Raji (cell line): Measurements from ENCODE around the gene KANK4.

Source experiments
- POLR2A ChIP-seq: IDR thresholded peaks from 2 replicates; pipeline ENCODE4 v1.6.1; 2011; ENCODE audit warnings: low read depth, low read length, control low read depth; ENCODE audit not compliant: insufficient read depth

The KANK4 gene

GRCh38 chr1:62271948-62272728 lies 47.1 kb downstream of the KANK4 start:
- no peak for TF ChIP-seq POLR2A

GRCh38 chr1:62271134-62271533 lies 48.1 kb downstream of the KANK4 start:
- TF ChIP-seq POLR2A, result no peak

- TF ChIP-seq POLR2A, result no peak
These were observed 49.3 kb downstream of the KANK4 start for GRCh38 chr1:62269851-62270495.

GRCh38 chr1:62269439-62269838 lies 49.8 kb downstream of the KANK4 start:
- TF ChIP-seq POLR2A, result no peak

GRCh38 chr1:62268315-62268714 lies 50.9 kb downstream of the KANK4 start:
- TF ChIP-seq POLR2A, result no peak

- no peak for TF ChIP-seq POLR2A
These were observed 53.0 kb downstream of the KANK4 start for GRCh38 chr1:62265956-62266935.

- no peak for TF ChIP-seq POLR2A
These were observed 55.4 kb downstream of the KANK4 start for GRCh38 chr1:62263814-62264353.

- TF ChIP-seq POLR2A, result no peak
These were observed 56.0 kb downstream of the KANK4 start for GRCh38 chr1:62263006-62263813.

- TF ChIP-seq POLR2A, result no peak
These were observed 58.5 kb downstream of the KANK4 start for GRCh38 chr1:62260688-62261087.

- TF ChIP-seq POLR2A, result no peak
These were observed 59.7 kb downstream of the KANK4 start for GRCh38 chr1:62259551-62259950.

GRCh38 chr1:62250126-62250726 lies 69.0 kb downstream of the KANK4 start:
- no peak for TF ChIP-seq POLR2A

GRCh38 chr1:62247391-62248168 lies 71.7 kb downstream of the KANK4 start:
- no peak for TF ChIP-seq POLR2A

GRCh38 chr1:62245201-62245600 lies 74.0 kb downstream of the KANK4 start:
- TF ChIP-seq POLR2A, result no peak

GRCh38 chr1:62241371-62242131 lies 77.7 kb downstream of the KANK4 start:
- TF ChIP-seq POLR2A, result no peak
